GM04504 (cell line): ENCODE data around the gene DPEP3.

ENCODE experiments used
- DNase-seq: peaks from one replicate; pipeline ENCODE4 v3.0.0-alpha.2; 2012; ENCODE audit warnings: low read depth

DPEP3 gene

GRCh38 chr16:67930678-67931211, 49.6 kb downstream of the DPEP3 start:
- DNase-seq, result no peak

- no peak for DNase-seq
These were observed 50.1 kb downstream of the DPEP3 start for GRCh38 chr16:67930191-67930590.

GRCh38 chr16:67928561-67929364, 51.5 kb downstream of the DPEP3 start:
- DNase-seq, result no peak

- no peak for DNase-seq
These were observed 52.2 kb downstream of the DPEP3 start for GRCh38 chr16:67928147-67928546.

GRCh38 chr16:67927131-67927941, 53.0 kb downstream of the DPEP3 start:
- no peak for DNase-seq

GRCh38 chr16:67926181-67926750, 54.0 kb downstream of the DPEP3 start:
- DNase-seq, result no peak
